Endodermal cell (in vitro differentiated cells): ENCODE results near the gene ITGA11. TPM values are rescaled to one million over a fixed set of nuclear protein-coding genes. Genes with fewer than 3 reads are reported as not detected.

Experiments
- DNase-seq: peaks from one replicate; pipeline ENCODE4 v3.0.0-alpha.2; 2017
- H3K27ac ChIP-seq: 2 replicates; pipeline ENCODE4 v1.5.1; 2013; ENCODE audit warnings: mild to moderate bottlenecking, low read depth, low read length, moderate library complexity
- H3K27me3 ChIP-seq: 2 replicates; pipeline ENCODE4 v1.6.1; 2013; ENCODE audit warnings: mild to moderate bottlenecking, low read length, moderate library complexity; ENCODE audit not compliant: insufficient read depth, control insufficient read depth, poor library complexity, severe bottlenecking
- H3K36me3 ChIP-seq: 2 replicates; pipeline ENCODE4 v1.7.0; 2013; ENCODE audit warnings: mild to moderate bottlenecking, low read length, moderate library complexity; ENCODE audit not compliant: control insufficient read depth, insufficient read depth
- H3K4me1 ChIP-seq: one replicate; pipeline ENCODE4 v1.7.0; 2013; ENCODE audit warnings: low read length; ENCODE audit not compliant: control insufficient read depth, insufficient read depth
- H3K4me3 ChIP-seq: 2 replicates; pipeline ENCODE4 v1.5.1; 2013; ENCODE audit warnings: mild to moderate bottlenecking, low read length, moderate library complexity
- H3K9ac ChIP-seq: 2 replicates; pipeline ENCODE4 v1.6.1; 2013; ENCODE audit warnings: mild to moderate bottlenecking, low read length, moderate library complexity; ENCODE audit not compliant: poor library complexity, severe bottlenecking; ENCODE audit errors: extremely low read depth
- H3K9me3 ChIP-seq: 2 replicates; pipeline ENCODE4 v1.6.1; 2013; ENCODE audit warnings: mild to moderate bottlenecking, low read length, moderate library complexity; ENCODE audit not compliant: control insufficient read depth
- H3K27ac Mint-ChIP-seq: 2 replicates; pipeline ENCODE4 v1.8.0; 2020; ENCODE audit warnings: mixed read lengths
- H3K27me3 Mint-ChIP-seq: 2 replicates; pipeline ENCODE4 v1.8.0; 2021; ENCODE audit warnings: mild to moderate bottlenecking, mixed read lengths; ENCODE audit not compliant: insufficient read depth
- H3K36me3 Mint-ChIP-seq: 2 replicates; pipeline ENCODE4 v1.8.0; 2020; ENCODE audit warnings: low read depth, mixed read lengths
- H3K4me1 Mint-ChIP-seq: 2 replicates; pipeline ENCODE4 v1.8.0; 2020; ENCODE audit warnings: mixed read lengths
- H3K4me3 Mint-ChIP-seq: 2 replicates; pipeline ENCODE4 v1.8.0; 2020; ENCODE audit warnings: mild to moderate bottlenecking, moderate library complexity, mixed read lengths
- H3K9me3 Mint-ChIP-seq: 2 replicates; pipeline ENCODE4 v1.8.0; 2020; ENCODE audit warnings: mild to moderate bottlenecking, mixed read lengths
- WGBS, 2 experiments: methylation state at CpG; one replicate each; pipeline versions ENCODE4 v1.1.5 to v1.1.7; 2013; ENCODE audit warnings: missing lambda C conversion rate in 2 of 2, mixed read lengths in 1 of 2; ENCODE audit not compliant: insufficient coverage in 1 of 2, insufficient read length in 1 of 2; 5-methylcytosine and 5-hydroxymethylcytosine counted together
- total RNA-seq, 2 donors: library from RNA; stranded (reverse); fragmentation: NEBNext Ultra II Directional in 1 of 2; extraction: Animal tissue kit (Norgen Biotek cat#: 25700) in 1 of 2; gene quantifications; 2 replicates in 1 of 2; 3 replicates in 1 of 2; pipeline ENCODE4 v1.2.1, GENCODE V29; 2021
- TF ChIP-seq, protein P1 (sequence below): fragments of 200-600 bp; sonication (generic); conservative IDR thresholded peaks from 2 replicates; pipeline ENCODE4 v1.5.0; 2021; ENCODE audit warnings: antibody characterized with exemption, mild to moderate bottlenecking

The ITGA11 gene
- total RNA-seq, 2 donors from 2014 or later = 0.35 to 1.4 TPM

DNA sequence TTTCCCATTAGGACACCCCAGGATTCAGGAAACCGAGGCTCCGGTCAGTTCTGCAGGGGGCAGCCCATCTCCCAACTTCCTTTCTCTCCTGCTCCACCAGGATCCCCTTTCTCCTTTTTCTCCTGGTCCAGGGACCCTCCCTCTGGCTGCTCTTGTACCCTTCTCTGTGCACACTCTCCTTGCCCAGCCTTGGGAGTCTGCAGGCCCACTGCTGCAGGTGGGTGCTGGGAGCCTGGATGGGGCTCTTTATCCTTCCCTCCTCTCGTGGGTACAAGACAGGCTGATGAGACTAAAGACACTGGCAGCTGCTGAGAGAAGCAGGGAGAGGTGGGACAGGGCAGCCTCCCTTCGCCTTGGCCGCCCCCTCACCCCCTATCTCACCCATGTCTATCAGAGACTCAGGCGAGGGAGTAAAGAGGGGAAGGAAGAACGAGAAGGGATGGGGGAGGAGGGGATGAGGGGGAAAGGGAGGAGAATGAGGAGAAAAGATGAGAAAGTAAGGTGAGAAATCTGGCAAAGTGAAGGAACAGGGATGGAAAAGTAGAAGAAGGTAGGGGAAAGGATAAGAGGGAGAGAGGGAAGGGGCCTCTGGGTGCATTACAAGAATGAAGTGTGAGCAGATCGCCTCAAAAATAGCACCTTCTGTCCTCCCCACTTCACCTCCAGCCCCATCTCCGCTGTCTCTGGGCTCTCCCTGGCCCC, 45.2 kb downstream of the ITGA11 start:
- H3K4me1 Mint-ChIP-seq = peaks cover 12% of the 10 kb centered on the region
- no peaks in the 10 kb centered on the region for H3K9me3 ChIP-seq

DNA sequence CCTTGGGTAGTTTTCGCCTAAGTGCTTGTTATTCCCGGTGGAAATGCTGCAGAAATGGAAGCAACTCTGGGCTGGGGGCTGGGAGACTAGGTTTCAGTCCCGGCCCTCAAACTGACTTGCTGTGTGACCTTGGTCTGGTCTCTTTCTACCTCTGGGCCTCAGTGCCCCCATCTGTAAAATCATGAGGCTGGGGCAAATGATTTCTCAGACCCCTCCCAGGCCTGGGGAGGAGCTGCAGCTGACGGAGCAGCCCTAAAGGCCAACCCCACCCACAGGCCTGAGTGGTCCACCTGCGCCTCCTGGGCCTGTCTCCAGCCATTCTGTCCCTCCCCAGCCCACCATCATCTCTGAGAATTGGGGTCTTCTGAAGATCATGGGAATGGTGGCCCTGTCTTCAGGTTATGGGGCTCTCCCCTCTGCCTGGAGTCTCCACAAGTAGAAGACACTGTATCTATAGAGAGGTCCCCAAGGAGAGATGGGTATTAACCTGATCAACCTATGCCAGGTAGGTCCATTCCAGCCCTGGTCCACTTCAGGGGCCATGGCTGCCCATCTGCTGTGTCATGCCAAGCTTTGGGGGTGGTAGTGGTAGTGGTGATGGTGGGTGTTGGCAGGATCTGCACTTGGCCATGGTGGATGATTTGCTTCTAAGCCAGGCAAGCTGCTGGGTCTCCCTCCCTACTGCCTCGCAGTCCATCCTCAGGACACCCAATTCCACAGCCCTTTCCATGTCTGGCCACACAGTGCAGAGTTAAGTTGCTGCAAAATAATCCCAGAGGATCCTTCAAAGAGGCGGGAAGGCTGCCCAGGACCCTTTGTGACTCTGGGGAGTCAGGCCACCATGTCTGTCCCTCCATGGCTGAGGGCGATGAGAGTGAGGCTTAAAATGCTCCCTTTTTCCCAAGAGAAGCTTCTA, 46.0 kb downstream of the ITGA11 start:
- Histone ChIP-seq H3K27ac (no peak overlapping the region), H3K9ac (no peak overlapping the region), H3K36me3 (no peaks in the 10 kb centered on the region), H3K4me3 (no peak overlapping the region), H3K9me3 (no peaks in the 10 kb centered on the region), H3K27me3 (no peaks in the 10 kb centered on the region), H3K4me1 (peaks cover 5% of the 10 kb centered on the region)
- H3K27ac Mint-ChIP-seq = no peak overlapping the region
- no peaks in the 10 kb centered on the region for H3K36me3 Mint-ChIP-seq
- DNase-seq = no peak
- H3K9me3 Mint-ChIP-seq = peaks cover 8% of the 10 kb centered on the region
- no peaks in the 10 kb centered on the region for H3K27me3 Mint-ChIP-seq
- 92 to 93% methylated on average over 3 to 8 of the region's 8 CpGs for whole genome bisulfite sequencing, 2 experiments
- TF ChIP-seq, protein P1, sequence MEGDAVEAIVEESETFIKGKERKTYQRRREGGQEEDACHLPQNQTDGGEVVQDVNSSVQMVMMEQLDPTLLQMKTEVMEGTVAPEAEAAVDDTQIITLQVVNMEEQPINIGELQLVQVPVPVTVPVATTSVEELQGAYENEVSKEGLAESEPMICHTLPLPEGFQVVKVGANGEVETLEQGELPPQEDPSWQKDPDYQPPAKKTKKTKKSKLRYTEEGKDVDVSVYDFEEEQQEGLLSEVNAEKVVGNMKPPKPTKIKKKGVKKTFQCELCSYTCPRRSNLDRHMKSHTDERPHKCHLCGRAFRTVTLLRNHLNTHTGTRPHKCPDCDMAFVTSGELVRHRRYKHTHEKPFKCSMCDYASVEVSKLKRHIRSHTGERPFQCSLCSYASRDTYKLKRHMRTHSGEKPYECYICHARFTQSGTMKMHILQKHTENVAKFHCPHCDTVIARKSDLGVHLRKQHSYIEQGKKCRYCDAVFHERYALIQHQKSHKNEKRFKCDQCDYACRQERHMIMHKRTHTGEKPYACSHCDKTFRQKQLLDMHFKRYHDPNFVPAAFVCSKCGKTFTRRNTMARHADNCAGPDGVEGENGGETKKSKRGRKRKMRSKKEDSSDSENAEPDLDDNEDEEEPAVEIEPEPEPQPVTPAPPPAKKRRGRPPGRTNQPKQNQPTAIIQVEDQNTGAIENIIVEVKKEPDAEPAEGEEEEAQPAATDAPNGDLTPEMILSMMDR = no peak
- H3K4me1 Mint-ChIP-seq = peaks cover 12% of the 10 kb centered on the region
- no peak overlapping the region for H3K4me3 Mint-ChIP-seq

More for the DNA sequence above, 45.2 kb downstream of the ITGA11 start:
- Mint-ChIP-seq H3K36me3 (no peaks in the 10 kb centered on the region), H3K27ac (no peak overlapping the region), H3K4me3 (no peak overlapping the region), H3K27me3 (no peaks in the 10 kb centered on the region), H3K9me3 (peaks cover 8% of the 10 kb centered on the region)
- H3K4me3 ChIP-seq = no peak overlapping the region
- H3K27me3 ChIP-seq = no peaks in the 10 kb centered on the region
- no peaks in the 10 kb centered on the region for H3K36me3 ChIP-seq
- H3K4me1 ChIP-seq = peaks cover 5% of the 10 kb centered on the region
- H3K9ac ChIP-seq = no peak overlapping the region
- H3K27ac ChIP-seq = no peak overlapping the region
- 88 to 92% methylated on average over 4 to 6 of the region's 9 CpGs for WGBS, 2 experiments
- DNase-seq = no peak
- TF ChIP-seq, protein P1 = no peak

DNA sequence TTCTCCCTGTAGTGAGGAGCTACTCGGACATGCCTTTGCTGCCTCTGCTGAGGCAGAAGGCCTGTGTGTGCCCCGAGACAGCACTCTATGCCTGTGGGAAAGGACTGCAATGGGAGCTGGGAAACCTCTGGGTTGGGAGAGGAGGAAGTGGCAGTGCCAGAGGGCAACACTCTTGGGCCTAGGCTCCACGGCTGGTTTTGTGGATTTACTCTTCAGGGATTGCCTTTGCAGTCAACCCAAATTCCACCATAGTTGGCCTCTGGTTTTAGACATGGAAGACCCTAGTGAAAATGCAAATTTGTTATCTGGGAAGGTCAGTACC, 46.8 kb downstream of the ITGA11 start:
- TF ChIP-seq, protein P1 = no peak

More for the DNA sequence above, 46.8 kb downstream of the ITGA11 start:
- no peak overlapping the region for H3K9ac ChIP-seq
- H3K36me3 Mint-ChIP-seq = no peaks in the 10 kb centered on the region
- no peaks in the 10 kb centered on the region for H3K4me1 ChIP-seq
- 89 to 90% methylated on average over 1 to 3 of the region's 3 CpGs for WGBS, 2 experiments
- H3K27me3 ChIP-seq = no peaks in the 10 kb centered on the region
- no peak overlapping the region for H3K4me3 Mint-ChIP-seq
- peaks cover 3% of the 10 kb centered on the region for H3K27me3 Mint-ChIP-seq
- H3K4me1 Mint-ChIP-seq = peaks cover 7% of the 10 kb centered on the region
- H3K36me3 ChIP-seq = no peaks in the 10 kb centered on the region
- H3K9me3 ChIP-seq = no peaks in the 10 kb centered on the region
- H3K4me3 ChIP-seq = no peak overlapping the region
- H3K9me3 Mint-ChIP-seq = peaks cover 8% of the 10 kb centered on the region
- no peak overlapping the region for H3K27ac ChIP-seq
- H3K27ac Mint-ChIP-seq = no peak overlapping the region
- DNase-seq = peak; percentile 26
